Activated CD4-positive, alpha-beta T cell treated with anti-CD3 and anti-CD28 coated beads for 48 hours (primary cell): ENCODE results near the gene CD68.
"Not testable (repeated sequence)": the region's sequence is repeated elsewhere in the genome, so short reads cannot be mapped to it uniquely, and the experiment has no call there.

Experiments used
- DNase-seq: peaks from one replicate; pipeline ENCODE4 v3.0.0-alpha.2; 2020

Gene CD68

DNA sequence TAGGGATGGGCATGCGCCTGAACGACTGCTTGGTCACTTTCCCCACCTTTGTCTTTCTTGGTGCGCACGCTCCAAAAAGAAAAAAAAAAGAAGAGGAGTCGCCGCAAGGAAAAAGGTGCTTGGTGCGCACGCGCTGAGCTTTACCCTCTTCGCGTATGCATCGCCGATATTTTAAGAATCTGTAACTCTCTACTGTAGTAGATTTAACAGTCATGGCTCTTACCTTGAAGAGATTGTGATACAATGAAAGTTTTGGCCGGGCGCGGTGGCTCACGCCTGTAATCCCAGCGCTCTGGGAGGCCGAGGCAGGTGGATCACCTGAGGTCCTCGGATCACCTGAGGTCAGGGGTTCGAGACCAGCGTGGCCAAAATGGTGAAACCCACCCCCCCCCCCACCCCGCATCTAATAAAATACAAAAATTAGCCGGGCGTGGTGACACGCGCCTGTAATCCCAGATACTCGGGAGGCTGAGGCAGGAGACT lies 35.9 kb downstream of the CD68 start:
- no peak for DNase-seq

DNA sequence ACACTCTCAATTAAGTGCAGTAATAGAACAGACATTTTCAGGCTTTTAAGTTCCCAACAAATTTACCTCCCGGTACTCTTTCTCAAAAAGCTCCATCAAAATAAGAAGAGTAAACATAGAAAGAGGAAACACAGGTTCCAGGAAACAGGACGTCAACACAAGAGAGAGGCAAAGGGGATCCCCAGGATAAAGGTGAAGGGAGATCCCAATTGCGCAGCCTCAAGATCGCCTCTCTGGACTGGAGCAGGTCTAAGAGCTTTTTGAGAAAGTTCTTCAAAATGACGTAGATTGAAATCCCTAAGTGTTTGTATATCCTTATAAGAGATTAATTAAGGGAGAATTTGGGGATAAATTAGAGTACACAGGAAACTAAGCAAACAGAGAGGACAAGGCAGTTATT lies 39.2 kb downstream of the CD68 start:
- DNase-seq: no peak

DNA sequence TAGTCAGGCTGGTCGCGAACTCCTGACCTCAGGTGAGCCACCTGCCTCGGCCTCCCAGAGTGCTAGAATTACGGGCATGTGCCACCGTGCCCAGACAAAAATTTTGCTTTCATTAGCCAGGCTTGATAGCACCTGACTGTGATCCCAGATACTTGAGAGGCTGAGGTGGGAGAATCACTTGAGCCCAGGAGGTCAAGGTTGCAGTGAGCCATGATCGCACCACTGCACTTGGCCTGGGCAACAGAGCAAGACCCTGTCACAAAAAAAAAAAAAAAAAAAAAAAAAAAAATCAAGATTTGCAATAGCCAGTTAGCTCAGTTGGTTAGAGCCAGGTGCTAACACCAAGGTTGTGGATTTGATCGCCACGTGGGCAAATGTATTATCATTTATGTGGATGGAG lies 41.4 kb downstream of the CD68 start:
- DNase-seq: no peak

DNA sequence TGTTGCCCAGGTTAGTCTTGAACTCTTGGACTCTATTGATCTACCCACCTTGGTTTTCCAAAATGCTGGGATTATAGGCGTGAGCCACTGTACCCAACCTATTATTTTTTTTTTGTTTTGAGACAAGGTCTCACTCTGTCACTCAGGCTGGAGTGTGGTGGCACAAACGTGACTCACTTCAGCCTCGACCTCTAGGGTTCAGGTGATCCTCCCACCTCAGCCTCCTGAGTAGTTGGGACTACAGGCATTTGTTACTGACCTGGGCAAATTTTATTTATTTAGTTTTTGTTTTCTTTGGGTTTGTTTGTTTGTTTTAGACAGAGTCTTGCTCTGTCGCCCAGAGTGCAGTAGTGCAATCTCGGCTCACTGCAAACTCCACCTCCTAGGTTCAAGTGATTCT lies 44.2 kb downstream of the CD68 start:
- no peak for DNase-seq

DNA sequence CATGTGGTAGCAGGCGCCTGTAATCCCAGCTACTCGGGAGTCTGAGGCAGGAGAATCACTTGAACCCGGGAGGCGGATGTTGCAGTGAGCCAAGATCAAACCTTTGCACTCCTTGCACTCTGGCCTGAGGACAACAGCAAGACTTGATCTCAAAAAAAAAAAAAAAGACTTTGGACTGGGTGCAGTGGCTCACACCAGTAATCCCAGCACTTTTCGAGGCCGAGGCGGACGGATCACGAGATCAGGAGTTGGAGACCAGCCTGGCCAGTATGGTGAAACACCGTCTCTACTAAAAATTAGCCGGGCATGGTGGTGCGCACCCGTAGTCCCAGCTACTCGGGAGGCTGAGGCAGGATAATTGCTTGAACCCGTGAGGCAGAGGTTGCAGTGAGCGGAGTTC lies 46.3 kb downstream of the CD68 start:
- not testable (repeated sequence) for DNase-seq

DNA sequence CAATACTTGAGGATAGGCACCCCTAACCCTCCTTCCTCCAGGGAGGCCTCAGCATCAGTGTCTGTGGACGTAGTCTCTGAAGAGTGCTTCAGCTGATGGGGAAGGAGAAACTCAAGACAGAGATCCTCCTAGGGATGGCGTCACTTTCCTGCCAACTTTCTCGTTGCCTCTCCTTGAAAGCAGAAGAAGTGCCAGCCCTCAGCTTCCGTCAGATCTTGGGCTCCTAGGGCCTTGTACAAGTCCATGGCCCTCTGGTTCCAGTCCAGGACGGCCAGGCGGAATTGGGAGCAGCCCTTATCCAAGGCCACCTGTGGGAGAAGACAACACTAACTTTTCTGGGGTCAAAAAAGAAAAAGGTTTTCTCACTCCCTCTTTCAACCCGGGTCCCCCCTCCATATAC lies 46.9 kb downstream of the CD68 start:
- DNase-seq: no peak

DNA sequence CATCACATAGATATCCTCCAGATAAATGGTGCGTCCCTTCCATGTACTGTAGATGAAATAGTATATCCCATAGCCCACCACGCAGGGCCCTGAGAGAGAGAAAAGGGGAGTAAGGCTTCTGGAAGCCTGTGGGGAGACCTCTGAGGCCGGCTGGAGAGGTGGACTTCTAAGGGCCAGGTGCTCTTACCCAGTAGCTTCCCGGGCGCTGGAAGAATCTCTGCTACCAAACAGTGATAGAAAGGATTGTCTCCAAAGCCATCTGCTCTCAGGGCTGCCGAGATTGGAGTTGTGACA lies 47.5 kb downstream of the CD68 start:
- no peak for DNase-seq

DNA sequence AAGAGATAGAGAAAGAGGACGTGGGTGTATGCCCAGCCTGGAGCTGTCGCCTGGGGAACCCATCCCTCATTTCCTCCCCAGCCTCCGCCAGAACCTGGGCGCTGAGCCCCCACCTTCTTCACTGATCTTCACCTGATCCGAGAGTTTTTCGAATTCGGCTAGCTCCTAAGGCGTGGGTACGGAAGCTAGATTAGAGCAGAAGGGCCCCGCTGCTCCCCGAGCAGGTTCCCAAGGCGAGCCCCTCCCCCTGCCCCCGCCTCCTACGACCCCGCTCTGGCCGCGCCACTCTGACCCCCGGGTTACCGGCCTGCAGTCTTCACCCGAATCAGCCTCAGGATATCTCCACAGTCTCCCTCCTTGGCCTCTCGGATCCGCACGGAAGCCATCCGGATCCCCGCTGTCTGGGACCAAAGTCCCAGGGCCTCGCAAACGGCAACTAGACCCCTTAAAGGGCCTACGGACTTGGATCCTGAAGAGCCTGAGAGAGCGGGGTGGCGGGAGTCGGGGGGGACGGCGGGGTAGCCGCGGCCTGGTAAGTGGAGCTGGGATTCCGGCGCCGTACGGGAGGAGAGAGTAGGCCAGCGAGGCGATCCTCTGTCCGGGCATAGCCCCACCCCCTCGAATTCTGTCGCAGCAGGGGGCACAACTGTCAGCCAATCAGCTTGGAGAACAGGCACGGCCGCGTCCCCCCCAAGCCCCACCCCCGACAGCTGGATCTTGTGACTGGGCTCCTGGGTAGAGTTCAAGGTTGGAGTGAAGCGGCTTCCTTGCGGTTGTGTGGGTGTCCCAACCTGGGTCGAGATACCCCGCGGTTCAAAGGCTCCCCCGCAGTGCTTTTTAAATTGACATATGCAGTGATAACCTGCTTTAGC lies 48.0 kb downstream of the CD68 start, which contains the start of gene SAT2:
SAT2 (minus strand) TSS at position 572 of the 872 bp plus-strand sequence; CDS start at position 386, 186 bp downstream.
- DNase-seq: peak; percentile 87

DNA sequence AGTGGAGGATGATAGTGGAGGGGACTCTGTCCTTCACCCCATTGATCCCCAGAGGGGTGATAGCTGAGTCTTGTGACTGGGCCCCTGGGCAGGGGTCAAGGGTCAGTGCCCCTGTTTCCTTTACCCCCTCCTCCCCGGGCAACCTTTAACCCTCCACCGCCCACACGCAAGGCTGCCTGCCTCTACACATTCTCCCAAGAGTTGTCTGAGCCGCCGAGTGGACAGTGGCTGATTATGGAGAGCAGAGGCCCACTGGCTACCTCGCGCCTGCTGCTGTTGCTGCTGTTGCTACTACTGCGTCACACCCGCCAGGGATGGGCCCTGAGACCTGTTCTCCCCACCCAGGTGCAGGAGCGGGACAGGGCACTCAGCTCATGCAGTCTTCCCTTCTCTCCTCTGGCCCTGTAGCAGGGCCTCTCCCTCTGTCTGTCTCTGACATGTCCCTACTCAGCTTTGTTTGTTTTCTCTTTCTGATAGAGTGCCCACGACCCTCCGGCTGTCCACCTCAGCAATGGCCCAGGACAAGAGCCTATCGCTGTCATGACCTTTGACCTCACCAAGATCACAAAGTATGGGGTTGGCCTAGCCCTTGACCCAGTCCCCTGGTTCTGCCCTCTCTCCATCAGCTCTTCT lies 50.6 kb downstream of the CD68 start, which contains the start of gene SHBG:
SHBG (plus strand) TSS at position 197 of the 633 bp plus-strand sequence; CDS start at position 235, 38 bp downstream.
- no peak for DNase-seq
